HG03066 (cell line): ENCODE data around the gene SPTBN2.
A peak's percentile ranks its signal among the peaks of the same experiment; 100 is the strongest.

ENCODE experiments used
- ATAC-seq: cut with Tn5 transposase; IDR thresholded peaks from one replicate; pipeline ENCODE4 v1.9.1; 2021; ENCODE audit warnings: low read depth; ENCODE audit not compliant: unreplicated experiment

The SPTBN2 gene

GRCh38 chr11:66686801-66687750, 41.9 kb downstream of the SPTBN2 start:
- no peak for ATAC-seq

GRCh38 chr11:66686100-66686785, 42.8 kb downstream of the SPTBN2 start:
- no peak for ATAC-seq

GRCh38 chr11:66685276-66686099, 43.5 kb downstream of the SPTBN2 start:
- no peak for ATAC-seq

- ATAC-seq = no peak
Observed at GRCh38 chr11:66684635-66685034, 44.4 kb downstream of the SPTBN2 start.

GRCh38 chr11:66683877-66684276, 45.1 kb downstream of the SPTBN2 start:
- ATAC-seq = no peak

GRCh38 chr11:66680966-66681645, 47.9 kb downstream of the SPTBN2 start:
- ATAC-seq = no peak

- peak; percentile 82 for ATAC-seq
Observed at GRCh38 chr11:66677599-66678375, 51.2 kb downstream of the SPTBN2 start, which contains the start of gene RBM4B. Gene RBM4B (minus strand): TSS chr11:66677887. CDS start chr11:66677079, 808 bp downstream.

- ATAC-seq = no peak
Observed at GRCh38 chr11:66676931-66677598, 52.0 kb downstream of the SPTBN2 start.

- ATAC-seq = no peak
Observed at GRCh38 chr11:66676282-66676919, 52.6 kb downstream of the SPTBN2 start.

- ATAC-seq = no peak
Observed at GRCh38 chr11:66674964-66675602, 53.9 kb downstream of the SPTBN2 start.

- ATAC-seq = no peak
Observed at GRCh38 chr11:66670816-66671215, 58.2 kb downstream of the SPTBN2 start.

- no peak for ATAC-seq
Observed at GRCh38 chr11:66665369-66665768, 63.6 kb downstream of the SPTBN2 start.

- ATAC-seq = no peak
Observed at GRCh38 chr11:66663741-66664296, 65.2 kb downstream of the SPTBN2 start.

- no peak for ATAC-seq
Observed at GRCh38 chr11:66659763-66660162, 69.3 kb downstream of the SPTBN2 start.

GRCh38 chr11:66653123-66653522, 75.9 kb downstream of the SPTBN2 start:
- no peak for ATAC-seq

GRCh38 chr11:66652651-66653050, 76.4 kb downstream of the SPTBN2 start:
- ATAC-seq = no peak

- ATAC-seq = no peak
Observed at GRCh38 chr11:66651016-66651415, 78.0 kb downstream of the SPTBN2 start.

GRCh38 chr11:66649903-66650302, 79.1 kb downstream of the SPTBN2 start:
- ATAC-seq = no peak
